Calu3 (cell line): Measurements from ENCODE around the gene ISY1. TPM values are rescaled to one million over a fixed set of nuclear protein-coding genes. Genes with fewer than 3 reads are reported as not detected.

Experiments used
- Bru-seq: library from RNA; stranded (reverse); fragments of 400-500 nt; gene quantifications from one replicate; lab custom pipeline; 2021; lab: Mats Ljungman, UMichigan
- BruChase-seq, 2 experiments: library from RNA; stranded (reverse); fragments of 400-500 nt; gene quantifications; one replicate each; lab custom pipeline; 2021; lab: Mats Ljungman, UMichigan
- BruUV-seq: library from RNA; stranded (reverse); fragments of 400-500 nt; replicated peaks from 2 replicates; lab custom pipeline; 2021; lab: Mats Ljungman, UMichigan
- CTCF ChIA-PET: fragments of 300-600 bp; sonication (Branson Sonifier 250); formaldehyde crosslinking; loops from one replicate; lab custom pipeline; 2022; ENCODE audit warnings: antibody characterized with exemption; lab: Charles Lee
- DNase-seq: peaks from one replicate; pipeline ENCODE4 v3.0.0; 2022
- H3K27ac Mint-ChIP-seq: one replicate; pipeline ENCODE4 v1.8.0; 2022; ENCODE audit warnings: mixed read lengths; ENCODE audit not compliant: unreplicated experiment
- H3K27me3 Mint-ChIP-seq: one replicate; pipeline ENCODE4 v1.8.0; 2022; ENCODE audit warnings: mixed read lengths; ENCODE audit not compliant: unreplicated experiment
- H3K36me3 Mint-ChIP-seq: one replicate; pipeline ENCODE4 v1.8.0; 2022; ENCODE audit warnings: mild to moderate bottlenecking, moderate library complexity, mixed read lengths; ENCODE audit not compliant: insufficient read depth, unreplicated experiment
- H3K4me1 Mint-ChIP-seq: one replicate; pipeline ENCODE4 v1.8.0; 2022; ENCODE audit warnings: mild to moderate bottlenecking, low read depth, mixed read lengths; ENCODE audit not compliant: unreplicated experiment
- H3K4me3 Mint-ChIP-seq: one replicate; pipeline ENCODE4 v1.8.0; 2022; ENCODE audit warnings: mild to moderate bottlenecking, low read depth, moderate library complexity, mixed read lengths; ENCODE audit not compliant: unreplicated experiment
- H3K9me3 Mint-ChIP-seq: one replicate; pipeline ENCODE4 v1.8.0; 2022; ENCODE audit warnings: low read depth, mixed read lengths; ENCODE audit not compliant: unreplicated experiment
- CTCF ChIP-seq: fragments of 200-600 bp; IDR thresholded peaks from one replicate; pipeline ENCODE4 v1.8.0; 2022; ENCODE audit warnings: antibody characterized with exemption; ENCODE audit not compliant: unreplicated experiment
- intact Hi-C: fragments of 100-400 bp; cut with micrococcal nuclease; formaldehyde crosslinking; loops from one replicate; pipeline ENCODE4 v1.10.0; 2022; ENCODE audit not compliant: unreplicated experiment
- long read RNA-seq: library from polyadenylated mRNA; stranded (forward); transcript quantifications from one replicate; pipeline ENCODE4 v2.0.0, GENCODE V29; 2022
- total RNA-seq: library from RNA; stranded (reverse); gene quantifications from 2 replicates; pipeline ENCODE4 v1.2.3, GENCODE V29; 2022

The ISY1 gene
- 63.8 and 77.0 TPM in 2 replicates for total RNA-seq
- Bru-seq, nascent RNA: percentile 78 among the genes with signal in this experiment
- BruChase-seq, experiment 1, labeled RNA remaining after a 6-hour chase: percentile 96 among the genes with signal in this experiment
- BruChase-seq, experiment 2, labeled RNA remaining after a 2-hour chase: percentile 95 among the genes with signal in this experiment
- long read RNA-seq, transcript ISY1-202 (11 exons, 988 nt): minor isoform, 6 of 96 reads
- long read RNA-seq, transcript ISY1-203 (11 exons, 3,842 nt): major isoform, 79 of 96 reads
- long read RNA-seq, partial matches to known transcripts: 0 of 96 reads
- long read RNA-seq, other reads (novel, unspliced or antisense): 9 of 96 reads

- intact Hi-C loops: loop anchor here (1.0 kb wide), 2 partner anchors 84 to 88 kb away; partner anchors contain the start of gene COPG1
- TF ChIP-seq CTCF: peak; percentile 86
- peaks cover 35% of the 10 kb centered on the region for H3K4me1 Mint-ChIP-seq
- H3K27me3 Mint-ChIP-seq: no peaks in the 10 kb centered on the region
- peak within 1 kb of the TSS; percentile 99 for H3K27ac Mint-ChIP-seq
- peaks cover 92% of the 10 kb centered on the region for H3K36me3 Mint-ChIP-seq
- peak within 1 kb of the TSS; percentile 90 for H3K4me3 Mint-ChIP-seq
- H3K9me3 Mint-ChIP-seq: no peaks in the 10 kb centered on the region
- TSS peak; percentile 98 for BruUV-seq
- peak; percentile 96 for DNase-seq
- CTCF ChIA-PET: interaction anchor here (0.5 to 4.1 kb wide), 13 partner anchors 18 to 191 kb away, joined by 3 to 42 read pairs (median 6); partner anchors contain the start of genes CFAP92, COPG1 and RAB43
Observed at GRCh38 chr3:129160891-129161859, at the start of gene ISY1. ISY1 (minus strand) TSS chr3:129161063; CDS start chr3:129160975, 88 bp downstream.

GRCh38 chr3:129207479-129207878 is 46.6 kb upstream of the ISY1 start:
- Mint-ChIP-seq H3K27me3 (no peaks in the 10 kb centered on the region), H3K4me3 (no peak overlapping the region), H3K36me3 (no peaks in the 10 kb centered on the region), H3K9me3 (no peaks in the 10 kb centered on the region), H3K27ac (no peak overlapping the region), H3K4me1 (peaks cover 16% of the 10 kb centered on the region)
- TF ChIP-seq CTCF: no peak
- intact Hi-C loops: no loop called here
- CTCF ChIA-PET: interaction anchor here (1.3 kb wide), 1 partner anchor 17 kb away, joined by 3 read pairs; no protein-coding TSS in a partner anchor
- no peak for DNase-seq
- no TSS peak for BruUV-seq

GRCh38 chr3:129205109-129205832 is 44.4 kb upstream of the ISY1 start:
- H3K27me3 Mint-ChIP-seq: no peaks in the 10 kb centered on the region
- no peak overlapping the region for H3K4me3 Mint-ChIP-seq
- no peak for TF ChIP-seq CTCF
- no TSS peak for BruUV-seq
- intact Hi-C loops: no loop called here
- no peaks in the 10 kb centered on the region for H3K9me3 Mint-ChIP-seq
- no peaks in the 10 kb centered on the region for H3K4me1 Mint-ChIP-seq
- H3K27ac Mint-ChIP-seq: no peak overlapping the region
- DNase-seq: no peak
- CTCF ChIA-PET: no interaction called here
- no peaks in the 10 kb centered on the region for H3K36me3 Mint-ChIP-seq

GRCh38 chr3:129204473-129204872 is 43.6 kb upstream of the ISY1 start:
- intact Hi-C loops: no loop called here
- no peaks in the 10 kb centered on the region for H3K27me3 Mint-ChIP-seq
- no peaks in the 10 kb centered on the region for H3K36me3 Mint-ChIP-seq
- CTCF ChIA-PET: interaction anchor here (0.9 kb wide), 1 partner anchor 11 kb away, joined by 3 read pairs; no protein-coding TSS in a partner anchor
- BruUV-seq: no TSS peak
- no peak for DNase-seq
- no peak overlapping the region for H3K27ac Mint-ChIP-seq
- no peaks in the 10 kb centered on the region for H3K9me3 Mint-ChIP-seq
- no peak overlapping the region for H3K4me3 Mint-ChIP-seq
- no peak for TF ChIP-seq CTCF
- no peaks in the 10 kb centered on the region for H3K4me1 Mint-ChIP-seq
